Measurements from ENCODE around the gene AK8.

GRCh38 chr9:132791699-132792240 is 86.3 kb downstream of the AK8 start:
- no peak for TF ChIP-seq CTCF (IDR thresholded peaks at IDR 0.05)
- no peak for TF ChIP-seq POLR2A (IDR thresholded peaks at IDR 0.05)

All from stomach (tissue), 4 donors.